Mucosa of rectum (tissue), 2 donors: ENCODE measurements around the gene ARHGAP10.
"Not testable (repeated sequence)": the region's sequence is repeated elsewhere in the genome, so short reads cannot be mapped to it uniquely, and the experiment has no call there.

Experiments used
- H3K27ac ChIP-seq, 2 donors: one replicate each; pipeline ENCODE4 v1.7.0; 2013; ENCODE audit warnings: inconsistent platforms in 2 of 2, low read depth in 2 of 2, low read length in 2 of 2
- H3K27me3 ChIP-seq, 2 donors: one replicate each; pipeline ENCODE4 v1.7.0; 2013; ENCODE audit warnings: low read length in 2 of 2; ENCODE audit not compliant: control insufficient read depth in 2 of 2, insufficient read depth in 2 of 2
- H3K36me3 ChIP-seq, 2 donors: one replicate each; pipeline ENCODE4 v1.7.0; 2013; ENCODE audit warnings: low read length in 2 of 2; ENCODE audit not compliant: control insufficient read depth in 2 of 2, insufficient read depth in 2 of 2
- H3K4me1 ChIP-seq, 2 donors: one replicate each; pipeline ENCODE4 v1.7.0; 2013; ENCODE audit warnings: low read length in 2 of 2, mild to moderate bottlenecking in 1 of 2; ENCODE audit not compliant: control insufficient read depth in 2 of 2, insufficient read depth in 2 of 2
- H3K4me3 ChIP-seq, 2 donors: one replicate each; pipeline ENCODE4 v1.7.0; 2013; ENCODE audit warnings: low read length in 2 of 2
- H3K9ac ChIP-seq, 2 donors: one replicate each; pipeline ENCODE4 v1.7.0; 2013; ENCODE audit warnings: low read length in 2 of 2, low read depth in 1 of 2, mild to moderate bottlenecking in 1 of 2
- H3K9me3 ChIP-seq, 2 donors: one replicate each; pipeline ENCODE4 v1.7.0; 2013; ENCODE audit warnings: low read length in 2 of 2; ENCODE audit not compliant: control insufficient read depth in 2 of 2
- donor health status: healthy.
- donor health status: Normal muscosa, but diverticular disease.

ARHGAP10 gene

DNA sequence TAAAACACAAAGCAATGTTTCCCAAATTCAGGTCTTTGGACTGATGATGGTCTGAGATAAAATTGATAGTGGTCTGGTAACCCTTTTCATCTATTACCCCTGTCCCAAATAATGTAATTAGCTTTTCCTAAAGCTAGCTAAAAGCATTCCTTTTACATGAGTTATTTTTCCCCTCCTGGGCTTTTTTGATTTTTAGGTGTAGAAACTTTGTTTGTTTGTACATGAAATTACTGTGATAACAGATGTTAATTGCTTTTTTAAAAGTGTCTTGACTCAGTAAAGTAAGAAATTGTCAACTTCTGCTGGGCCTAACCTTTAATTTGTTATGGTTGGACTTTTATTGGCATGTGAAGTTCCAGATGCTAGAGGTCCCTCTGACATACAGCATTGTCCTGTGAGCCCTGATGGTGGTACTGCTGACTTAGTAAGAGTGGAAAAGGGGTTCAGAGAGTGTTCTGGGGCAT, 145.5 kb downstream of the ARHGAP10 start:
- H3K9me3 ChIP-seq: no peaks in the 10 kb centered on the region
- no peak overlapping the region for H3K9ac ChIP-seq
- H3K27ac ChIP-seq: no peak overlapping the region
- no peak overlapping the region for H3K4me3 ChIP-seq
- H3K36me3 ChIP-seq: peaks cover 0 to 3% of the 10 kb centered on the region in 2 donors
- no peaks in the 10 kb centered on the region for H3K4me1 ChIP-seq
- no peaks in the 10 kb centered on the region for H3K27me3 ChIP-seq

DNA sequence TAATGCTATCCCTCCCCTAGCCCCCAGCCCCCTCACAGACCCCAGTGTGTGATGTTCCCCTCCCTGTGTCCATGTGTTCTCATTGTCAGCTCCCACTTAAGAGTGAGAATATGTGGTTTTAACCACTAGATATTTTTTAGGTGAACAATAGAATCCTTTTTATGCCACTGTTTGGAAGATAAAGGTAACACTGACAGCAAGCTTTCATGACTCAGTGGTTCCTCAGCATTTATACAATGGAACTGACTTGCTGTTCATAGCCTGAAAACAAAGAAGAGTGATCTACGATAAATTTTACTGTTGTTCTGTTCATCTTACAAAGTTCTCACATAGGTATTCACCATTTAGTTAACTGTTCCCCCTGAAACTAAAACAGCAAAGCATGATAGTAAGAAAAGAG, 147.8 kb downstream of the ARHGAP10 start:
- no peak overlapping the region for H3K4me3 ChIP-seq
- H3K4me1 ChIP-seq: no peaks in the 10 kb centered on the region
- H3K27ac ChIP-seq: no peak overlapping the region
- H3K9me3 ChIP-seq: no peaks in the 10 kb centered on the region
- H3K27me3 ChIP-seq: no peaks in the 10 kb centered on the region
- H3K9ac ChIP-seq: no peak overlapping the region
- peaks cover 0 to 3% of the 10 kb centered on the region in 2 donors for H3K36me3 ChIP-seq

DNA sequence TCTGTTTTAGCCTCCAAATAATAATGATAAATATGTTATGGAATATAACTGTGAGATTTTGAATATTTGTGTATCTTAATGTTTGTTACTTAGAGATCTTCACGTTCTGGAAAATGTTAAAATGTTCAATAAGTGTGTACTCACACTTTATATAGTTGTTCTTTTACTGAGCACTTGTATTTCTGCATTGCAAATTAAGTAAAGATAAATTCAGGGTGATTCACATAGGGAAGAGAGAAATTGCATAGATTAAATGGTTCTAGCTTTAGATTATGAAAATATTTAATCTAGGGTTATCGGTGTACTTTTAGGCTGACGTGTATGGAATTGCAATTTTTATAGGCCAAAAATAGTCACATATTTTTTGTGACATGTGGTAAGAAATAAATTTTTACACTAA, 148.6 kb downstream of the ARHGAP10 start:
- H3K27me3 ChIP-seq: no peaks in the 10 kb centered on the region
- H3K4me3 ChIP-seq: no peak overlapping the region
- no peak overlapping the region for H3K9ac ChIP-seq
- no peaks in the 10 kb centered on the region for H3K4me1 ChIP-seq
- H3K9me3 ChIP-seq: no peaks in the 10 kb centered on the region
- no peaks in the 10 kb centered on the region for H3K36me3 ChIP-seq
- no peak overlapping the region for H3K27ac ChIP-seq

DNA sequence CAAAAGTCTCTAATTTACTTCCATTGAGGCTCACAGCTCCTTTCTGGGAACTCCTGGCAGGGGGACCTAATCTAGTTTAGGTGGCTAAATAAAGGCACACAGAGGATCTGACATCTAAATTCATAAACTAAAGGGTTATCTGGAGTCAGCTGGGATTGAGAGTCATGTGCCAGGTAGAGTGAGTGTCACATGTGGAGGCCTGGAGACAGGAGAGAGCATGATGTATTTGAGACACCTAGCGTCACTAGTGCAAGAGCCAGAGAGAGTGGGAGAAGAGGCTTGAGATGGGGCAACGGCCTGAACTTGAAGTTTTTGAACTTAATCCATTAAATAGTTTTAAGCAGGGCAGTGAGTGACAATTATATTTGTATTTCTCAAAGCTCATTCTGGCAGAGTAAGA, 152.6 kb downstream of the ARHGAP10 start:
- Histone ChIP-seq H3K27me3 (no peaks in the 10 kb centered on the region), H3K9me3 (no peaks in the 10 kb centered on the region), H3K27ac (no peak overlapping the region), H3K4me3 (no peak overlapping the region), H3K9ac (no peak overlapping the region), H3K36me3 (no peaks in the 10 kb centered on the region), H3K4me1 (no peaks in the 10 kb centered on the region)

GRCh38 chr4:147885216-147885615, 153.3 kb downstream of the ARHGAP10 start:
- not testable (repeated sequence) for H3K27ac ChIP-seq, H3K9me3 ChIP-seq, H3K9ac ChIP-seq, H3K4me1 ChIP-seq, H3K27me3 ChIP-seq, H3K36me3 ChIP-seq, H3K4me3 ChIP-seq

DNA sequence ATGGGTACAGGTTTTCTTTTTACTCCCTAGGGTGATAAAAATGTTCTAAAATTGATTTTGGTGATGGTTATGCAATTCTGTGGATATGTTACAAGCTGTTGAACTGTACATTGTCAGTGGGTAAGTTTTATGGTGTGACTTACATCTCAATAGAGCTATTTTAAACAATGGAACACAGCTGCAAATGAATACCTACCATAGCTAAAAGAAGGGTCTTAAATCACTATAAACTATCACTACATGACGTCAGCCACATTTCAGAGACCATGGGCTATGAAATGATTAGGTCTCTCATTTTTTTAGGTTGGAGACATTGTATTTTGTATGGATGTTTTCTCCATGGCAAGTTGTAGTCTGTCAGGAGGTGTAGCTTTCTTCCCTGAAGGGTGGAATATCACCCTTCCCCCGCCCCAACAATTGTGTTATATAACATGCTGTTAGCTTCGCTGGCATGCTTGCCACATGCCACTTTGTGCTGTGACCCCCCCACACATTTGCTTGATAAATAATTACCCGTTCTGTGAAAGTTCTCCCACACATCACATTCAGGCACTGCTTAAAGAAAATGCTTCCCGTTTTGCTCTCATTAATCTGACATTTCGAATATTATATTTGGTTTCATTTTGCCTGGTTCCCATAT, 159.7 kb downstream of the ARHGAP10 start:
- no peak overlapping the region for H3K9ac ChIP-seq
- H3K36me3 ChIP-seq: no peaks in the 10 kb centered on the region
- no peaks in the 10 kb centered on the region for H3K27me3 ChIP-seq
- no peak overlapping the region for H3K4me3 ChIP-seq
- peaks cover 0 to 6% of the 10 kb centered on the region in 2 donors for H3K9me3 ChIP-seq
- H3K4me1 ChIP-seq: no peaks in the 10 kb centered on the region
- no peak overlapping the region for H3K27ac ChIP-seq

GRCh38 chr4:147899512-147899911, 167.6 kb downstream of the ARHGAP10 start:
- no peaks in the 10 kb centered on the region for H3K4me1 ChIP-seq
- no peak overlapping the region for H3K27ac ChIP-seq
- peaks cover 0 to 3% of the 10 kb centered on the region in 2 donors for H3K36me3 ChIP-seq
- peaks cover 0 to 8% of the 10 kb centered on the region in 2 donors for H3K9me3 ChIP-seq
- no peak overlapping the region for H3K4me3 ChIP-seq
- no peak overlapping the region for H3K9ac ChIP-seq
- H3K27me3 ChIP-seq: no peaks in the 10 kb centered on the region

DNA sequence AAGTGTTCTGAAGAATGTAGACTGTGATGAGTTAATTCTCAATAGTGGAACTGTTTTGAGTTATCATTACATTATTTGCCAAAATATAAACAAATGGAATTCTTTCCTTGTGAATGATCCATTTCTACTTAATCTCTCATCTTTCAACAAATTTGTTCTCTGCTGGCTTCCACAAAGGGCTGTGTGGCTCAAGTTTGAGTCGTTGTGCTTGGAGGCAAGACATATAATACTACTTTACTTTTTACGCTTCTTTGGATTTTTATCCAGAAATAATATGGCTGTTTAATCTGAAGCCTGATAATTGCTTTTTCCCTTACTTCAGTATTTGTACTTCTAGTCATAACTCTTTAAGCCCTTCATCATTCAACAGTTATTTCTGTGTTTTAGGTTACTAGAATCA, 169.5 kb downstream of the ARHGAP10 start:
- Histone ChIP-seq H3K27ac (no peak overlapping the region), H3K4me3 (no peak overlapping the region), H3K36me3 (peaks cover 0 to 3% of the 10 kb centered on the region in 2 donors), H3K27me3 (no peaks in the 10 kb centered on the region), H3K9ac (no peak overlapping the region), H3K9me3 (peaks cover 0 to 5% of the 10 kb centered on the region in 2 donors), H3K4me1 (no peaks in the 10 kb centered on the region)

GRCh38 chr4:147901916-147902315, 170.0 kb downstream of the ARHGAP10 start:
- no peak overlapping the region for H3K9ac ChIP-seq
- no peak overlapping the region for H3K27ac ChIP-seq
- H3K4me1 ChIP-seq: no peaks in the 10 kb centered on the region
- no peak overlapping the region for H3K4me3 ChIP-seq
- no peaks in the 10 kb centered on the region for H3K27me3 ChIP-seq
- H3K36me3 ChIP-seq: peaks cover 0 to 3% of the 10 kb centered on the region in 2 donors
- H3K9me3 ChIP-seq: peaks cover 0 to 5% of the 10 kb centered on the region in 2 donors

- Histone ChIP-seq H3K36me3 (no peaks in the 10 kb centered on the region), H3K9me3 (no peaks in the 10 kb centered on the region), H3K27ac (no peak overlapping the region), H3K4me3 (no peak overlapping the region), H3K27me3 (no peaks in the 10 kb centered on the region), H3K9ac (no peak overlapping the region), H3K4me1 (no peaks in the 10 kb centered on the region)
Measured at GRCh38 chr4:147909225-147909624, 177.3 kb downstream of the ARHGAP10 start.
